GM12878 (cell line): ENCODE measurements around the gene MRTFA. TPM values are rescaled to one million over a fixed set of nuclear protein-coding genes. Genes with fewer than 3 reads are reported as not detected.

Experiments used
- ATAC-seq: fragments of 200-7000 bp; cut with Tn5 transposase; 3 replicates; pipeline ENCODE4 v1.9.1; 2020; ENCODE audit warnings: mild to moderate bottlenecking, moderate library complexity
- BruUV-seq: library from RNA; stranded (reverse); fragments of 400-500 nt; replicated peaks from 2 replicates; lab custom pipeline; 2021; lab: Mats Ljungman, UMichigan
- CTCF ChIA-PET: fragments of 300-600 bp; sonication (Branson Sonifier 250); formaldehyde crosslinking; extraction: SDS; loops from one replicate; lab custom pipeline; 2021; ENCODE audit warnings: inconsistent platforms; lab: Yijun Ruan, JAX
- POLR2A ChIA-PET: fragments of 350-600 bp; formaldehyde crosslinking; extraction: SDS; loops from one replicate; lab custom pipeline; 2021; ENCODE audit warnings: inconsistent platforms; lab: Charles Lee
- RAD21 ChIA-PET: fragments of 300-600 bp; sonication (Branson Sonifier 250); formaldehyde crosslinking; loops from one replicate; lab custom pipeline; 2023; ENCODE audit warnings: antibody characterized with exemption; ENCODE audit not compliant: unreplicated experiment; lab: Charles Lee
- SMC1A ChIA-PET: fragments of 300-600 bp; sonication (Branson Sonifier 250); formaldehyde crosslinking; loops from one replicate; lab custom pipeline; 2023; ENCODE audit not compliant: unreplicated experiment, uncharacterized antibody; lab: Charles Lee
- DNase-seq: peaks from one replicate; pipeline ENCODE4 v3.0.0-alpha.2; 2011; ENCODE audit warnings: low read depth, low spot score
- FAIRE-seq: peaks from 3 replicates; lab custom pipeline; 2011; peaks lifted over from hg19 to GRCh38; lab: Jason Lieb, UNC
- H2AFZ ChIP-seq: 2 replicates; pipeline ENCODE4 v1.6.0; 2011; ENCODE audit warnings: low read depth, low read length, control low read depth; ENCODE audit not compliant: control insufficient read depth
- H3K27ac ChIP-seq: 2 replicates; pipeline ENCODE4 v1.5.1; 2011; ENCODE audit warnings: control low read depth; ENCODE audit not compliant: control insufficient read depth, insufficient read depth
- H3K27me3 ChIP-seq, 2 experiments: replicated peaks in 1 of 2; 2 replicates each; pipeline versions ENCODE4 v1.6.0 to v1.6.1; 2011; ENCODE audit warnings: low read length in 1 of 2; ENCODE audit not compliant: control insufficient read depth in 2 of 2, insufficient read depth in 2 of 2
- H3K36me3 ChIP-seq, 2 experiments: 2 replicates each; pipeline ENCODE4 v1.5.1; 2011; ENCODE audit warnings: low read length in 1 of 2; ENCODE audit not compliant: control insufficient read depth in 2 of 2, insufficient read depth in 2 of 2
- H3K4me1 ChIP-seq: 2 replicates; pipeline ENCODE4 v1.6.1; 2011; ENCODE audit warnings: mild to moderate bottlenecking, low read length, moderate library complexity, mixed read lengths; ENCODE audit not compliant: control insufficient read depth, insufficient read depth
- H3K4me2 ChIP-seq: 2 replicates; pipeline ENCODE4 v1.6.0; 2011; ENCODE audit warnings: control low read depth; ENCODE audit not compliant: control insufficient read depth, insufficient read depth
- H3K4me3 ChIP-seq: fragments of 200-600 bp; sonication (generic); 2 replicates; pipeline ENCODE4 v1.5.1; 2016
- H3K79me2 ChIP-seq: 2 replicates; pipeline ENCODE4 v1.6.0; 2011; ENCODE audit warnings: low read length; ENCODE audit not compliant: control insufficient read depth, insufficient read depth
- H3K9ac ChIP-seq: 2 replicates; pipeline ENCODE4 v1.8.0; 2011; ENCODE audit warnings: low read length, control low read depth, mixed read lengths; ENCODE audit not compliant: control insufficient read depth, insufficient read depth
- H3K9me3 ChIP-seq: replicated peaks from 3 replicates; pipeline ENCODE4 v1.5.1; 2011; ENCODE audit warnings: mild to moderate bottlenecking, low read length; ENCODE audit not compliant: control insufficient read depth, insufficient read depth
- H4K20me1 ChIP-seq: 2 replicates; pipeline ENCODE4 v1.6.0; 2011; ENCODE audit not compliant: control insufficient read depth, insufficient read depth
- EGR1 ChIP-seq, 2 experiments: IDR thresholded peaks; 1 replicate in 1 of 2; 2 replicates in 1 of 2; pipeline ENCODE4 v1.6.1; 2011 to 2012; ENCODE audit warnings: low read depth in 2 of 2, low read length in 2 of 2, borderline replicate concordance in 1 of 2, mild to moderate bottlenecking in 1 of 2, moderate library complexity in 1 of 2
- IRF4 ChIP-seq: IDR thresholded peaks from 2 replicates; pipeline ENCODE4 v1.6.1; 2011; ENCODE audit warnings: low read depth, low read length
- PAX5 ChIP-seq: IDR thresholded peaks from 2 replicates; pipeline ENCODE4 v1.6.1; 2011; ENCODE audit warnings: low read depth, low read length, borderline replicate concordance
- RELA ChIP-seq: fragments of 450-650 bp; IDR thresholded peaks from 2 replicates; pipeline ENCODE4 v1.8.0; 2014; ENCODE audit warnings: borderline replicate concordance; ENCODE audit not compliant: partially characterized antibody
- YY1 ChIP-seq: IDR thresholded peaks from 2 replicates; pipeline ENCODE4 v1.6.1; 2011; ENCODE audit warnings: low read depth, mild to moderate bottlenecking, low read length
- WGBS: methylation state at CpG from one replicate; pipeline ENCODE4 v1.1.6; 2016; ENCODE audit warnings: low lambda C conversion rate; ENCODE audit not compliant: insufficient replicate concordance, insufficient coverage; ENCODE audit errors: missing lambda C conversion rate; 5-methylcytosine and 5-hydroxymethylcytosine counted together
- in situ Hi-C: fragments of 300-500 bp; cut with MboI; formaldehyde crosslinking; loops from 9 replicates; pipeline ENCODE4 v1.14.3; 2018; ENCODE audit warnings: mixed read lengths
- intact Hi-C: fragments of 100-400 bp; cut with micrococcal nuclease; formaldehyde crosslinking; loops from one replicate; pipeline ENCODE4 v1.14.2; 2022; ENCODE audit not compliant: unreplicated experiment
- polyA plus RNA-seq, 11 experiments: library from polyadenylated mRNA; depleted of rRNA in 4 of 11; unstranded in 6 of 11; stranded (reverse) in 5 of 11; fragments of >200 nt; fragmentation: Nextera tagmentation in 4 of 11; fragmentation: Illumina TruSeq in 1 of 11; extraction: Ambion mirVana in 4 of 11; extraction: Trizol in 1 of 11; gene quantifications; 1 replicate in 1 of 11; 2 replicates in 10 of 11; pipeline versions ENCODE4 v1.2.1 to v1.2.3, GENCODE V29; 2011 to 2016; ENCODE audit warnings: inconsistent platforms in 2 of 11, missing spikeins in 2 of 11, low read depth in 1 of 11
- total RNA-seq, 4 experiments: library from RNA; depleted of rRNA in 3 of 4; stranded (reverse); fragments of >200 nt in 3 of 4; fragmentation: Illumina TruSeq in 1 of 4; extraction: Trizol in 1 of 4; gene quantifications; 2 replicates each; pipeline versions ENCODE4 v1.2.1 to v1.2.3, GENCODE V29; 2013 to 2021
- TF ChIP-seq, protein P1 (sequence below): fragments of 450-650 bp; IDR thresholded peaks from 2 replicates; pipeline ENCODE4 v1.6.1; 2016; ENCODE audit warnings: mild to moderate bottlenecking
- TF ChIP-seq, protein P2 (sequence below): IDR thresholded peaks from 2 replicates; pipeline ENCODE4 v1.6.1; 2011; ENCODE audit warnings: mild to moderate bottlenecking, low read depth, low read length, moderate library complexity; ENCODE audit not compliant: insufficient replicate concordance

MRTFA gene
- total and polyA plus RNA-seq, 10 of the 15 experiments (the other 5 are each of a cell fraction or from before 2014, with no cell fraction given) = 2.0 to 63.9 (median 17.9) TPM

DNA sequence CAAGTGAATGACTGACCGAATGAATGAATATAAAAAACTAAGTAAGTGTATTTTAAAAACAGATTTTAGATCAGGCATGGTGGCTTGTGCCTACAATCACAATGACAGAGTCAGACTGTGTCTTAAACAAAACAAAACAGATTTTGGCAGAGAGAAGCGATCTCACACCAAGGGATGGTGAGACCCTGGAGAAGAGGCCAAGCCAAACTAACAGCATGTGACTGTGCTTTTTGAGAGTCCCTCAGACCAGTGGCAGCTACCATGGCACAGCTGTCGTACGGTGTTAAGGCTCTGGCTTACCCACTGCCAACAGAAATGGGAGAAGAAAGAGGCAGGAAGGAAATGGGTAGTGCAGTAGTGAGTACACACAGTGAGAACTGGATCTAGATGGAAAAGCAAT, 205.5 kb downstream of the MRTFA start:
- peaks cover 33 to 55% of the 10 kb centered on the region in 2 experiments for H3K36me3 ChIP-seq
- H3K4me1 ChIP-seq = peaks cover 33% of the 10 kb centered on the region
- SMC1A ChIA-PET = no interaction called here
- no peaks in the 10 kb centered on the region for H3K9me3 ChIP-seq
- no peaks in the 10 kb centered on the region for H4K20me1 ChIP-seq
- 99% methylated on average over 4 of the region's 4 CpGs for WGBS
- peaks cover 31% of the 10 kb centered on the region for H3K79me2 ChIP-seq
- no peak for TF ChIP-seq IRF4
- no peak for TF ChIP-seq EGR1 (IDR thresholded peaks at IDR 0.05; ENCODE audit: borderline replicate concordance in 1 of 2, low read depth in 2 of 2, low read length in 2 of 2)
- H3K9ac ChIP-seq = no peak overlapping the region
- in situ Hi-C loops = loop anchor here (5.0 kb wide), 1 partner anchor 211 kb away; no protein-coding TSS in a partner anchor
- H3K27me3 ChIP-seq = no peaks in the 10 kb centered on the region
- BruUV-seq = no TSS peak
- CTCF ChIA-PET = no interaction called here
- no peak overlapping the region for H3K27ac ChIP-seq
- H2AFZ ChIP-seq = no peak overlapping the region
- H3K4me2 ChIP-seq = no peak overlapping the region
- ATAC-seq (no peak), DNase-seq (no peak), FAIRE-seq (no peak)
- POLR2A ChIA-PET = interaction anchor here (0.6 kb wide), 1 partner anchor 42 kb away, joined by 4 read pairs; no protein-coding TSS in a partner anchor
- H3K4me3 ChIP-seq = no peak overlapping the region
- RAD21 ChIA-PET = no interaction called here
- intact Hi-C loops = loop anchor here (10.0 kb wide), 1 partner anchor 464 kb away; no protein-coding TSS in a partner anchor

DNA sequence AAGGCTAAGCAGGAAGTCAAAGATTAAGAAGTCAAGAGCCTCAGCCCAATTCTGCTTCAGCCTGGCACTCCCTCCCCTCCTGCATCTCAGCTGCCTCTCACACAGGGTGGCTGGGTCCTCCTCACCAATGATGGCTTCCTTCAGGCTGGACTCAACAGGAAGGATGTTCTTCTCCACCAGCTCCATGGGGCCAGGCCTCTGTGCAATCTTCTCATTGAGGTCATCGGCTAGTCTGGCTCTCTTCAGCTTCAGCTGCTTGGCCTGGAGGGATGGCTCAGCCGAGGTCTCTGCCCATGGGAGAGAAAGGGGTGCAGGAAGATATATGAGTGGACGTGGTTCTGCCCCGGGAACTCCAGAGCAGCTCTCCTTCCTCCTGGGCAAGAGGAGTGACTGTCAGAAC, 207.0 kb downstream of the MRTFA start:
- SMC1A ChIA-PET = interaction anchor here (2.4 kb wide), 1 partner anchor 217 kb away, joined by 5 read pairs; no protein-coding TSS in a partner anchor
- CTCF ChIA-PET = no interaction called here
- Histone ChIP-seq H2AFZ (no peak overlapping the region), H3K4me1 (peaks cover 20% of the 10 kb centered on the region), H3K9me3 (no peaks in the 10 kb centered on the region), H3K9ac (no peak overlapping the region), H3K4me2 (no peak overlapping the region), H3K27me3 (no peaks in the 10 kb centered on the region)
- WGBS = 93% methylated on average over 4 of the region's 4 CpGs
- FAIRE-seq = no peak
- in situ Hi-C loops = no loop called here
- POLR2A ChIA-PET = interaction anchor here (0.5 to 0.6 kb wide), 3 partner anchors 14 to 387 kb away, joined by 3 to 4 read pairs (median 3); no protein-coding TSS in a partner anchor
- no peak for DNase-seq
- no peak for TF ChIP-seq RELA
- no peak for TF ChIP-seq YY1
- TF ChIP-seq, protein P1, sequence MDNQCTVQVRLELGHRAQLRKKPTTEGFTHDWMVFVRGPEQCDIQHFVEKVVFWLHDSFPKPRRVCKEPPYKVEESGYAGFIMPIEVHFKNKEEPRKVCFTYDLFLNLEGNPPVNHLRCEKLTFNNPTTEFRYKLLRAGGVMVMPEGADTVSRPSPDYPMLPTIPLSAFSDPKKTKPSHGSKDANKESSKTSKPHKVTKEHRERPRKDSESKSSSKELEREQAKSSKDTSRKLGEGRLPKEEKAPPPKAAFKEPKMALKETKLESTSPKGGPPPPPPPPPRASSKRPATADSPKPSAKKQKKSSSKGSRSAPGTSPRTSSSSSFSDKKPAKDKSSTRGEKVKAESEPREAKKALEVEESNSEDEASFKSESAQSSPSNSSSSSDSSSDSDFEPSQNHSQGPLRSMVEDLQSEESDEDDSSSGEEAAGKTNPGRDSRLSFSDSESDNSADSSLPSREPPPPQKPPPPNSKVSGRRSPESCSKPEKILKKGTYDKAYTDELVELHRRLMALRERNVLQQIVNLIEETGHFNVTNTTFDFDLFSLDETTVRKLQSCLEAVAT = no peak
- TF ChIP-seq PAX5 = no peak
- TF ChIP-seq, protein P2, sequence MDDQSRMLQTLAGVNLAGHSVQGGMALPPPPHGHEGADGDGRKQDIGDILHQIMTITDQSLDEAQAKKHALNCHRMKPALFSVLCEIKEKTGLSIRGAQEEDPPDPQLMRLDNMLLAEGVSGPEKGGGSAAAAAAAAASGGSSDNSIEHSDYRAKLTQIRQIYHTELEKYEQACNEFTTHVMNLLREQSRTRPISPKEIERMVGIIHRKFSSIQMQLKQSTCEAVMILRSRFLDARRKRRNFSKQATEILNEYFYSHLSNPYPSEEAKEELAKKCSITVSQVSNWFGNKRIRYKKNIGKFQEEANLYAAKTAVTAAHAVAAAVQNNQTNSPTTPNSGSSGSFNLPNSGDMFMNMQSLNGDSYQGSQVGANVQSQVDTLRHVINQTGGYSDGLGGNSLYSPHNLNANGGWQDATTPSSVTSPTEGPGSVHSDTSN = no peak
- TF ChIP-seq, all 136 proteins: peak for 0
- RAD21 ChIA-PET = no interaction called here
- Histone ChIP-seq H3K79me2 (peaks cover 21% of the 10 kb centered on the region), H3K27ac (no peak overlapping the region), H3K36me3 (peaks cover 40 to 62% of the 10 kb centered on the region in 2 experiments), H4K20me1 (no peaks in the 10 kb centered on the region), H3K4me3 (no peak overlapping the region)
- ATAC-seq = no peak
- intact Hi-C loops = no loop called here
- BruUV-seq = no TSS peak
